ENCODE results near the gene KIF1B.
A peak's percentile ranks its signal among the peaks of the same experiment; 100 is the strongest.

KIF1B gene

DNA sequence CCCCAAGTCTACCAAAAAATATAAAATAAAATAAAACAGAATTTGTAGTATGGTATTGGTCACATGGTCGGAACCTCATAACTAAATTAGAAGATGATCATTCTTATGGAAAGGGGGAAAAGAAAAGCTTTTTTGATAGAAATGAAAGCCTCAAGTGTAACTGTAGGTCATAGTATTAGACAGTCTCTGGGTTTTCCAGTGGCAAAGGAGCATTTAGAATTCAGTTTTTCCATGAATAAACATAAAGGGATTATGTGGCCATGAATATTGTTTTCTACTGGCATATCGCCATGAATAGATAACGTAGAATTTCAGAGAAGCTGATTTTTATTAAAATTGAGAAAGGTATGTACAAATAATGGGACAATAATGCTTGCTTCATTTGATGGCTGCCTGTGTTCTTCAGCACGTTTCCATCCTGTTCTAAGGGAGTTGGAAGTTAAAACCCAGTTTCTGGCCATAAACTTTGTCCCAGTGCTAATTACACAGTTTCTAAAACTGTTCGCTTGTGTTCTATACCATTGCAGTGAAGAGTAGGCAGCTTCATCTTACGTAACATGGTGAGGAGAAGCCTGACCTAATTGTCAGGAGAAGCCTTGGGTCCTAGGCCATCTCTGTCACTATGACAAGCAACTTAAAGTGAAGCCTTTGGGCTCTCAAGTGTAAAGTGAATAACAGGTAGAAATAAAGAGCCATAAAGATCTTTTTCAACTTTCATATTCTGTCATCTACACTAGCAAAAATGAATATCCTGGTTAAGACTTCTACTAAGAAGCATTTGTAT is 118.0 kb downstream of the KIF1B start:
- no peak for DNase-seq (ENCODE audit: low spot score)

DNA sequence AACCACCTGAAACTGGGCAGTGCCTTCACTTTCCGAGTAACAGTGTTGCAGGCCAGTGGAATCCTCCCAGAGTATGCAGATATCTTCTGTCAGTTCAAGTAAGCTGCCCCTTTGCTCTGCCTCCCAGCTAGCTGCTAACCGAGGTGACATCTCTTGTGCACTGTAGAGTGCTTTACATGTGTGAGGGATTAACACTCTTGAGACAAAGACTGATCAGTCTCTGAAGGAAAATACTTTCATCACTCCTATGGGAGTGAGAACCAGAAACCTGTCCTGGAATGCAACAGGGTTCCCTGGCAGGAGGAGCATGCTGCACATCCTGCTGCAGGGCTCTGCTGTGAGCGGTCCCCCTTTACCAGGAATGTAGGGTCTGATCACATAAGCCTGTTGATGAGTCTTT is 127.1 kb downstream of the KIF1B start:
- no peak for DNase-seq (ENCODE audit: low spot score)

GRCh38 chr1:10338047-10338446 is 127.7 kb downstream of the KIF1B start:
- DNase-seq (ENCODE audit: low spot score), result peak; percentile 37

DNA sequence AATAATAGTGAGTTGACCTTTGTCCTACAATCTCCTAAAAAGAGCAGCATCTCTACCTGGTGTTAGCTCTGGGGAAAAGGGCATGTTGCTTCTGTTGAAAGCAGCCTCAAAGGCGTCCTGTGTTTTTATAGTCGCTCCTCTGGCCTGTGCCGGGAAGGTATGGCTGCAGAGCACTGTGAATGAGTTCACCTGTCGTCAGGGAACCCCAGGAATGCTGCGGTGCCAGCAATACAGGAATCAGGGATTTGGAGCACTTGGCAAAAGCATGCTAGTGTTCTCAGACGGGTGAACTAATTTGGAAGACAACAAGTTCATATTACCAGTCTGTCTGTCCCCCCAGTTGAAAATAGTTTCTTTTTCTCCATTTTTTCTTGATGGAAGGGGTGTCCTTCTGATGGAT is 128.2 kb downstream of the KIF1B start:
- DNase-seq (ENCODE audit: low spot score), result no peak

GRCh38 chr1:10339036-10339567 is 128.7 kb downstream of the KIF1B start:
- no peak for DNase-seq (ENCODE audit: low spot score)

GRCh38 chr1:10339815-10340214 is 129.4 kb downstream of the KIF1B start:
- peak; percentile 38 for DNase-seq (ENCODE audit: low spot score)

DNA sequence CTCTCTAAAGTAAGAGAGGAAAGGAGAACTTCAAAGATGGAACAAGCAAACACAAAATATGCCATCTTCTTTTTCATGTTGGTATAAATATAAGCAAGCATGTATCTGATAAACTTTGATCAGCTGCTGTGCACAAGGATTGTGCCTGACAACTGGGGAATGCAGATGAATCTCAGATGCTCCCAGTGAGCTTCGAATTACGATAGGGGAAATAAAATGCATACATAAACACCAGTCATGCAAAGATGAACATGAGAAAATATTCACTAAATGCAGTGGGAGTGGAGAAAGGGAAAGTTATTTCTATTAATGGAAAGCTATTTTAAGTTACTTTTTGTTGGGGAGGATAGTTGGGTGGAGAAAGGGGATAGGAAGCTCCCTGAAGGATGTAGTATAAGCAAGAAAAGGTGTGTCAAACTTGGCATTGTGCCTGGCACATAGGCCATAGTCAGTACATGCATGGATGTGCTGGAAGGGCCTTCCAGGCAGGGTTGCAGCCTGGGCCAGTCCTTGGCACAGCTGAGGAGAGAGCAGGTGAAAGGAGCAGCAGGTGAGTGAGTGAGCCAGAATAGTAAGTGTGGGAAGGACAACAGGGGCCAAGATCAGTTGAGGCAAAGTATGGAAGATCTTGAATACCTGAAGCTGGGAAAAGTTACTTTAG is 130.7 kb downstream of the KIF1B start:
- no peak for DNase-seq (ENCODE audit: low spot score)

DNA sequence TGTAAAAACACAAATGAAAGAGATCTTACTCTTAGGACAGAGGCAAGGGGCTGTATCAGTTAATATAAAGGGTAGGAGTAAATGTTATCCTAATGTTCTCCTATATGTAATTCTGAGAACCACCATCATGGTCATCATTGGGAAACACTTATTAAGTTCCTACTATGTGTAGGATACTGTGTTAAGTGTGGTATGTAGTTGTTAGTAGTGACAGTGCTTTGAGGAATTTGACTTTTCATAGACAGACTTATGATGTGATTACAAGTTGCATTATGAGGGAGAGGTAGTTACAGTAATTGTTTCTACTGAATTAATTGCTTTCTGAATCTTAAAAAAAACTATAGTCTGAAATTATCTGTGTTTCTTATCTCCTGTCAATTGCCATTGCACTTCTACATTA is 136.7 kb downstream of the KIF1B start:
- no peak for DNase-seq (ENCODE audit: low spot score)

GRCh38 chr1:10353282-10353681 is 142.9 kb downstream of the KIF1B start:
- DNase-seq (ENCODE audit: low spot score), result no peak

- DNase-seq (ENCODE audit: low spot score), result no peak
Observed at GRCh38 chr1:10353693-10354092, 143.3 kb downstream of the KIF1B start.

DNA sequence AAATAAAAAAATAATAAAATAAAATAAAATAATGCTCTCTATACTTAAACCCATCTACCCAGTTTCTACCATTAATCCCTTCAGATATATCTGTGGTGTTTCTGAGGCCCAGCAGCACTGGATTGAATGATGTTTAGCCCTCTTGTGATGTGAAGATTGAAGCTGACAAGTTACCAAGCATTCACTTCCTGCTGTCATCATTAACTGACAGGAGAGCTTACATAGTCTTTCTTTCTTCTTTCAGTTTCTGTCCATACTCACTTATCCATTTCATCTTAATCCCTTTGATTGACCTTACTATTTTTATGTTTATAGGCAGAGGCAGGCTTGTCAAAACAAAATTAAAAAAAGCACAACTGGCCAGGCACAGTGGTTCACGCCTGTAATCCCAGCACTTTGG is 149.7 kb downstream of the KIF1B start:
- no peak for DNase-seq (ENCODE audit: low spot score)

- DNase-seq (ENCODE audit: low spot score), result no peak
Observed at GRCh38 chr1:10361515-10361914, 151.1 kb downstream of the KIF1B start.

DNA sequence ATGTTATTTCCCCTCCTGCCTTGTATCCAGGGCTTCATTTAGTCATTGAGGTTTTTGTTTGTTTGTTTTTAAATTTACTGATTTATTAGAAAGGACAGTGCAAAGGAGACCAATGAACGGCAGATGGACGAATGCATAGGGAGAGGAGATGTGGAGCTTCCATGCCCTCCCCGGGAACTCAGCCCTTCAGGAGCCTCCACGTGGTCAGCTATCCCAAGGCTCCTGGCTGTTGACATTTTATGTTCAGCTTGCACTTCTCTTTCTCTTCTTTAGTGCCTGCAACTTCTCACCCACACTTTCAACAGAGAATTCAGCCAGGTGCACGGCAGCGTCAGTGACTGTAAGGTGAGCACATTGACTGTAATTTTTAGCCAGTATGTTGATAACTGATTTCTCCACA is 157.8 kb downstream of the KIF1B start:
- no peak for DNase-seq (ENCODE audit: low spot score)

DNA sequence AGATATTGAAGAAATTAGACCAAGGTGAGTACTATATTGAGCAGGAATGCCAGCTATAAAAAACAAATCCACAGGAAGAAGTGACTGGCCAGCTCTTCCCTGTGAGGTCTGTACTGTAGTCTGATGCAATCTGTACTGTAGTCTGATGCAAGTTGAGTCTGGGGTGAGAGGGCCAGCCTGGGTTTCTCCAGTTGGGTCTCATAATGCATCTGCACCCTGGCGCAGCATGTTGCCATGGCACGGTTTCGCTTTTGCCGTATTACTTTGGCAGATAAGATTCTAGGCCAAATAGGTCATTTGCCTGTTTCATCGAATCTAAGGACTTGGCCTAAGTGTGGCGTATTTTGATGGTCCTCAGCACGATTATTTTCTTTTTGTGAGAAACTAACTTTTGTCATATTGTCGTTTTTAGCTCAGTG is 164.1 kb downstream of the KIF1B start:
- no peak for DNase-seq (ENCODE audit: low spot score)

GRCh38 chr1:10377365-10378029 is 167.1 kb downstream of the KIF1B start:
- peak; percentile 40 for DNase-seq (ENCODE audit: low spot score)

GRCh38 chr1:10378081-10378841 is 167.9 kb downstream of the KIF1B start:
- no peak for DNase-seq (ENCODE audit: low spot score)

GRCh38 chr1:10379101-10379620 is 168.8 kb downstream of the KIF1B start:
- no peak for DNase-seq (ENCODE audit: low spot score)

GRCh38 chr1:10379676-10380075 is 169.3 kb downstream of the KIF1B start:
- no peak for DNase-seq (ENCODE audit: low spot score)

- DNase-seq (ENCODE audit: low spot score), result no peak
Observed at GRCh38 chr1:10380594-10381275, 170.4 kb downstream of the KIF1B start.

GRCh38 chr1:10383630-10384029 is 173.3 kb downstream of the KIF1B start:
- DNase-seq (ENCODE audit: low spot score), result no peak

DNA sequence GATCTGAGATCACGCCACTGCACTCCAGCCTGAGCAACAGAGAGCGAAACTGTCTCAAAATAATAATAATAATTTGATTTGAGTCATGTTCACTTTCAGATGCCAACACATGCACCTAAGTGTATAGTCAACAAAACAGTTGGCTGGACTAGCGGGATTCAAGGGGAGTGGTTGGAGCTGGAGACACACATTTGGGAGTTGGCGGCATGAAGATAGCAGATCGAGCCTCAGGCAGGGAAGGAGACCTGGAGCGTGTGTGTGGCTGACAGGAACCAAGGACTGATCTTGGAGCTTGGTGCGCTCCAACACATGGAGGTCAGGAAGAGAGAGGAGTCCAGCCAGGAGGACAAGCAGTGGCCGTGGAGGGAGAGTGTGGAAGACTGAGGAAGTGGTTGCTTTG is 173.8 kb downstream of the KIF1B start:
- no peak for DNase-seq (ENCODE audit: low spot score)

All from COLO829 (cell line).